Measurements from ENCODE around the gene PLCB1. TPM values are rescaled to one million over a fixed set of nuclear protein-coding genes. Genes with fewer than 3 reads are reported as not detected.
A peak's percentile ranks its signal among the peaks of the same experiment; 100 is the strongest.
"Not testable (repeated sequence)": the region's sequence is repeated elsewhere in the genome, so short reads cannot be mapped to it uniquely, and the experiment has no call there.

PLCB1 gene
- total RNA-seq, 3 donors from 2014 or later = 7.2 to 50.7 (median 8.8) TPM

DNA sequence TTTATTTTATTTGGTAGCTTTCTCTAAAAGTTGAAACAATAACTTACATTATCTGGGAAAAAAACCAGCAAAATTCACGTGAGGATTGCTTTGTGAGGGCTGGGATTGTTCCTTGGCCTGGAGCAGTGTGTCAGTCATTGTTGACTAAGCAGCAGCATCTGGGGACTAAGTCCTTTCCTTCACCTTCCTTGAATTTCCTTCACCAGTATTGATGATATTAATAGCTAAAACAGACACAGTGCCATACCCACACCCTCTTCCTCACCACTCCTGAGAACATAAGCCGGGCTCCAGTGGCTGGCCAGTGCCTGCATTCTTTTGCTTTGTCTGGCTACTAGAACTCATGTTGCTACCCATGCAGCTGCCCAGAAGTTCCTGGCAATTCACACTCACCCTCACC lies 23.7 kb downstream of the PLCB1 start:
- Histone ChIP-seq H3K9me3 (peaks cover 3% of the 10 kb centered on the region), H3K4me3 (no peak overlapping the region), H3K36me3 (ENCODE audit: low read depth) (no peaks in the 10 kb centered on the region), H3K4me1 (ENCODE audit: low read depth) (no peaks in the 10 kb centered on the region)
- ATAC-seq (no peak), DNase-seq (no peak)
- intact Hi-C loops (cut with DNase I, micrococcal nuclease) = no loop called here
- TF ChIP-seq, protein P1, sequence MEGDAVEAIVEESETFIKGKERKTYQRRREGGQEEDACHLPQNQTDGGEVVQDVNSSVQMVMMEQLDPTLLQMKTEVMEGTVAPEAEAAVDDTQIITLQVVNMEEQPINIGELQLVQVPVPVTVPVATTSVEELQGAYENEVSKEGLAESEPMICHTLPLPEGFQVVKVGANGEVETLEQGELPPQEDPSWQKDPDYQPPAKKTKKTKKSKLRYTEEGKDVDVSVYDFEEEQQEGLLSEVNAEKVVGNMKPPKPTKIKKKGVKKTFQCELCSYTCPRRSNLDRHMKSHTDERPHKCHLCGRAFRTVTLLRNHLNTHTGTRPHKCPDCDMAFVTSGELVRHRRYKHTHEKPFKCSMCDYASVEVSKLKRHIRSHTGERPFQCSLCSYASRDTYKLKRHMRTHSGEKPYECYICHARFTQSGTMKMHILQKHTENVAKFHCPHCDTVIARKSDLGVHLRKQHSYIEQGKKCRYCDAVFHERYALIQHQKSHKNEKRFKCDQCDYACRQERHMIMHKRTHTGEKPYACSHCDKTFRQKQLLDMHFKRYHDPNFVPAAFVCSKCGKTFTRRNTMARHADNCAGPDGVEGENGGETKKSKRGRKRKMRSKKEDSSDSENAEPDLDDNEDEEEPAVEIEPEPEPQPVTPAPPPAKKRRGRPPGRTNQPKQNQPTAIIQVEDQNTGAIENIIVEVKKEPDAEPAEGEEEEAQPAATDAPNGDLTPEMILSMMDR (IDR thresholded peaks at IDR 0.05) = no peak

DNA sequence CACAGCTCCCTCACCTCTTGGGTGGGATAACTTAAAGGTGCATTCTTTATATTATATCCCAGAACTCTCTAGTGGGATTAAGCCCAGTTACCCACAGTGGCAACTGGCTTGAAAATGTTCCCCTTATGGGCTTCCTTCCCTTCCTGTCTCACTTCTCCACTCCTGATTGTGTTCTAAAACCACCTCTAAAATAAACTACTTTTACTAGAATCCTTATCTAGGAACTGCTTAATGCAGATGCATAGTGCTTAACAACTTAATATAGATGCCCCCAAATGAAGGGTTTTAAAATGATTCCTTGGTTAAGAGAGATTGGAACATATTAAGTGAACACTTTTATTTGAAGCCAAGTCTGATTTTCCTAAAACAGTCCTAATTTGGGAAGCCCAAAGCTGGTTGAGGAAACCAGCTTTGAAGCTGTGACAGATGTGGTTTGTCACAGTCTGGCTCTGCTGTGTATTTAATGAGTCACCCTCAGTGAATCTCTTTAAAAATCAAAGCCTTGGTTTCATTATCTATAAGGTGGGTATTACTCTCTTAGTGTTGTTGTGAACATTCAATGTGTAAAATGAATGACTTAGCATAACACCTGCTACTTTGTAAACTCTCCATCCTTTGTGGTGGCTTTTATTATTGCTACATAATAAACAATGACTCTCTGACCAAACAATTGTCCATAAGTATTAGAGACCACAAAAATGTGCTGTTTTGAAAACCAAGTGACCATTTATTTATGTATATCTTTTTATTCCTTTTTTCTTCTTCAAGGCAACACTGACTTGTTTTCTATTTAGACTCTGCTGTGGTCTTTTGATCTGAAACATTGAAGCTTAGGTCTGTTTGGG lies 24.4 kb downstream of the PLCB1 start:
- peak; percentile 64 for ATAC-seq
- intact Hi-C loops (cut with DNase I, micrococcal nuclease) = no loop called here
- no peaks in the 10 kb centered on the region for H3K4me1 ChIP-seq (ENCODE audit: low read depth)

DNA sequence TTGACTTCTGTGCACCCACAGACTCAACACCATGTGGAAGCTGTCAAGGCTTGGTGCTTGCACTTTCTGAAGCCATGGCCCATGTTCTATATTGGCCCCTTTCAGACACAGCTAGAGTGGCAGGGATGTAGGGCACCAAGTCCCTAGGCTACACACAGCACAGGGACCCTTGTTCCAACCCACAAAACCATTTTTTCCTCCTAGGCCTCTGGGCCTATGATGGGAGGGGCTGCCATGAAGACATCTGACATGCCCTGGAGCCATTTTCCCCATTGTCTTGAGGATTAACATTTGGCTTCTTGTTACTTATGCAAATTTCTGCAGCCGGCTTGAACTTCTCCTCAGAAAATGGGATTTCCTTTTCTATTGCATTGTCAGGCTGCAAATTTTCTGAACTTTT lies 27.2 kb downstream of the PLCB1 start:
- H3K36me3 ChIP-seq (ENCODE audit: low read depth); DNase-seq; H3K4me1 ChIP-seq (ENCODE audit: low read depth); H3K9me3 ChIP-seq; H3K4me3 ChIP-seq; ATAC-seq; intact Hi-C loops (cut with DNase I, micrococcal nuclease): not testable (repeated sequence)

More for the DNA sequence above, 24.4 kb downstream of the PLCB1 start:
- DNase-seq = no peak
- no peak overlapping the region for H3K4me3 ChIP-seq
- TF ChIP-seq, protein P1 (IDR thresholded peaks at IDR 0.05) = no peak
- peaks cover 3% of the 10 kb centered on the region for H3K9me3 ChIP-seq
- no peaks in the 10 kb centered on the region for H3K36me3 ChIP-seq (ENCODE audit: low read depth)

DNA sequence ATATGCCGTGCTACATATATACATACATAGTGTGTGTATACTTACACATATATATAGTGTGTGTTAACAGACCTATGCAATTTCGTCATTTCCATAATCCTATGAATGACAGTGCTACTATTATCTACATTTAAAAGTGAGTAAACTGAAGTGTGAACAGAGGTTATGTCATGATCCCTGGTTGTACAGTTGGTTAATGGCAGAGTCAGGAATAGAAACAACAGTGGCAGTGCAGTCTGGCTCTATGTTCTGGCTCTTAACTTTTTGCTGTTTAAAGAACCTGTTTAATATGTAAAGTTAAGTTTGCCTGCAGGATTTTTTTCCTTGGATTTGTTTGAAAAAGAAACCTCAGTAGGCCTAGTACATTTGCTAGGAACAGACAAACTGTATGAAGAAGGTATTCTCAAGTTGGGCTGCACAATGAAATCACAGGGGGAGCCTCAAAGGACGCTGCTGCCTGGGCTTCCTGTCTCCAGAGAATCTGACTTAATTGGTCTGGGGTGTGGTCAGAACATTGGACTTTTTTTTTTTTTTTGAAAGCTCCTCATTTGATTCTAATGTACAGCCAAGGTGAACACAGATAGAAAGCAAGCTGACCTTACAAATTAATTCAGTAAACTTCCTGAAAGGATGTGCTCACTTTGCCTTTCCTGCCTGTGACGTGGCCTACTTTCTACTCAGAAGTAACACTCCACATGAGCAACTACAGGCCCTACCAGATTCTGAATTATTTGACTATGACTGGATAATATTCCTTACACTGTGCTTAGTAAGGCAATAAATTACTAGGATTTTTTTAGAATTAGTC lies 29.4 kb downstream of the PLCB1 start:
- DNase-seq (peak in 1 of 3 donors; percentile 14), ATAC-seq (peak; percentile 70)
- intact Hi-C loops (cut with DNase I, micrococcal nuclease) = no loop called here
- no peak overlapping the region for H3K4me3 ChIP-seq
- H3K36me3 ChIP-seq (ENCODE audit: low read depth) = no peaks in the 10 kb centered on the region
- no peaks in the 10 kb centered on the region for H3K4me1 ChIP-seq (ENCODE audit: low read depth)
- peaks cover 3% of the 10 kb centered on the region for H3K9me3 ChIP-seq
- TF ChIP-seq, protein P1 (IDR thresholded peaks at IDR 0.05) = no peak

DNA sequence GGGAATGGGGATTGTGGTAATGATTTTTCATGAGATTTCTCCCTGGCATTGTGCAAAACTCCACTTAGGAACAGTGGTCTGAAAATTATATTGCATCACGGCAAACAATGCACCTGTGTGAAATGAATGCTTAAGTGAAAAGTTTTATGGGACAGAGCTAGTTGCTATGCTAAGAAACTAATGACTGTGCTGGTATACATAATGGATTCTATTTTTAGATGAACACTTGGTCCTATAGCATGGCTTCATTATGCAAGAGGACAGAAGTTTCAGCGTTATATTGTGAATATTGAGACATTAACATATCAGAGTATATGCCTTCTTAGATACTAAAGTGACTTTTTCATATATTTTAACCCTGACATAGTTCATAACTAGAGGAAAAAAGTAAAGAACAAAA lies 30.5 kb downstream of the PLCB1 start:
- intact Hi-C loops (cut with DNase I, micrococcal nuclease) = no loop called here
- Histone ChIP-seq H3K4me3 (no peak overlapping the region), H3K36me3 (ENCODE audit: low read depth) (no peaks in the 10 kb centered on the region), H3K4me1 (ENCODE audit: low read depth) (no peaks in the 10 kb centered on the region), H3K9me3 (peaks cover 3% of the 10 kb centered on the region)
- TF ChIP-seq, protein P1 (IDR thresholded peaks at IDR 0.05) = no peak
- ATAC-seq = no peak
- no peak for DNase-seq

DNA sequence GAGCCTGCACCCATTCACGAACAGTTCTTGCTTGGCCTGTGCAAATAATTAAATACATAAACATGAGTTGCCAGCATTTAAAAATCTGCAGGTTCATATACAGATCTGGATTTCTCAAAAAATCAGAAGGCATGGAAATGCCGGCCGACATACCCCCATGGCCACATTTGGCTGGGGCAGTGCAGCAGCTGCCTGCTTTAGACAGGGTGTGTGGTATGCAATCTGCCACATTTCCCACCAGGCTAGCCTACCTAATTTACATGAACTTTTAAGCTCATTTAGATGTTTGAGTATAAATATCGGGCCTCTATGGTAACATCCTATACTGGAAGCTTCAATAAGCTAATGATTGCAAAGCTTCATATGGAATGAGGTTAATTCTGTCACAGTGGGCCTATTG lies 31.5 kb downstream of the PLCB1 start:
- no peak for DNase-seq
- H3K9me3 ChIP-seq = peaks cover 3% of the 10 kb centered on the region
- no peaks in the 10 kb centered on the region for H3K36me3 ChIP-seq (ENCODE audit: low read depth)
- intact Hi-C loops (cut with DNase I, micrococcal nuclease) = no loop called here
- TF ChIP-seq, protein P1 (IDR thresholded peaks at IDR 0.05) = no peak
- no peak for ATAC-seq
- no peaks in the 10 kb centered on the region for H3K4me1 ChIP-seq (ENCODE audit: low read depth)
- H3K4me3 ChIP-seq = no peak overlapping the region

Measured in mucosa of descending colon (tissue), 3 donors.